Stimulated activated naive B cell treated with anti-CD40 and anti-IgM and Interleukin-4, amounts not matched to agents 10 μg/mL and 1 μg/mL and 100 μg/mL, for 72 hours (primary cell): ENCODE data around the gene TBC1D9B.

Experiments used
- ATAC-seq, 2 donors: fragments of 150-1000 bp; cut with Tn5 transposase; replicated peaks; 2 replicates each; pipeline ENCODE4 v1.10.0; 2021; ENCODE audit warnings: moderate library complexity in 1 of 2
- DNase-seq: peaks from one replicate; pipeline ENCODE4 v3.0.0; 2021
- H3K27ac Mint-ChIP-seq: one replicate; pipeline ENCODE4 v1.8.0; 2022; ENCODE audit warnings: mild to moderate bottlenecking, mixed read lengths
- H3K27me3 Mint-ChIP-seq, 2 donors: one replicate each; pipeline ENCODE4 v1.8.0; 2022; ENCODE audit warnings: mixed read lengths in 2 of 2
- H3K36me3 Mint-ChIP-seq, 2 donors: one replicate each; pipeline ENCODE4 v1.8.0; 2022; ENCODE audit warnings: mixed read lengths in 2 of 2, mild to moderate bottlenecking in 1 of 2
- H3K4me1 Mint-ChIP-seq, 2 donors: one replicate each; pipeline ENCODE4 v1.8.0; 2022; ENCODE audit warnings: mixed read lengths in 2 of 2, mild to moderate bottlenecking in 1 of 2
- H3K4me3 Mint-ChIP-seq, 2 donors: one replicate each; pipeline ENCODE4 v1.8.0; 2022; ENCODE audit warnings: mild to moderate bottlenecking in 2 of 2, mixed read lengths in 2 of 2, moderate library complexity in 1 of 2
- H3K9me3 Mint-ChIP-seq, 2 donors: one replicate each; pipeline ENCODE4 v1.8.0; 2022; ENCODE audit warnings: mixed read lengths in 2 of 2, mild to moderate bottlenecking in 1 of 2

The TBC1D9B gene

GRCh38 chr5:179916523-179916922 is 8.8 kb upstream of the TBC1D9B start:
- ATAC-seq (no peak), DNase-seq (no peak)
- Mint-ChIP-seq H3K27me3 (peaks cover 7% of the 10 kb centered on the region in 2 donors), H3K4me1 (peaks cover 3 to 5% of the 10 kb centered on the region in 2 donors), H3K36me3 (no peaks in the 10 kb centered on the region), H3K9me3 (no peaks in the 10 kb centered on the region), H3K27ac (no peak overlapping the region), H3K4me3 (no peak overlapping the region)

- Mint-ChIP-seq H3K4me3 (no peak overlapping the region), H3K27ac (no peak overlapping the region), H3K9me3 (no peaks in the 10 kb centered on the region), H3K27me3 (peaks cover 7% of the 10 kb centered on the region in 2 donors), H3K4me1 (peaks cover 3 to 5% of the 10 kb centered on the region in 2 donors), H3K36me3 (no peaks in the 10 kb centered on the region)
- no peak for DNase-seq
- no peak for ATAC-seq
Measured at GRCh38 chr5:179915406-179915935, 7.8 kb upstream of the TBC1D9B start.

- Mint-ChIP-seq H3K27me3 (peaks cover 7% of the 10 kb centered on the region in 2 donors), H3K36me3 (no peaks in the 10 kb centered on the region), H3K27ac (peak overlapping the region; percentile 79), H3K4me3 (no peak overlapping the region), H3K9me3 (no peaks in the 10 kb centered on the region), H3K4me1 (peaks cover 5 to 6% of the 10 kb centered on the region in 2 donors)
- ATAC-seq (peak; percentile 61 to 72), DNase-seq (no peak)
Measured at GRCh38 chr5:179914032-179914755, 6.5 kb upstream of the TBC1D9B start.

GRCh38 chr5:179913461-179913860 is 5.8 kb upstream of the TBC1D9B start:
- H3K4me1 Mint-ChIP-seq = peaks cover 5 to 13% of the 10 kb centered on the region in 2 donors
- no peaks in the 10 kb centered on the region for H3K9me3 Mint-ChIP-seq
- ATAC-seq = no peak
- H3K4me3 Mint-ChIP-seq = no peak overlapping the region
- H3K27ac Mint-ChIP-seq = no peak overlapping the region
- DNase-seq = no peak
- peaks cover 7% of the 10 kb centered on the region in 2 donors for H3K27me3 Mint-ChIP-seq
- H3K36me3 Mint-ChIP-seq = no peaks in the 10 kb centered on the region

- Mint-ChIP-seq H3K4me3 (no peak overlapping the region), H3K27me3 (peaks cover 7% of the 10 kb centered on the region in 2 donors), H3K36me3 (no peaks in the 10 kb centered on the region), H3K4me1 (peaks cover 5 to 16% of the 10 kb centered on the region in 2 donors), H3K9me3 (no peaks in the 10 kb centered on the region), H3K27ac (no peak overlapping the region)
- no peak for DNase-seq
- no peak for ATAC-seq
Measured at GRCh38 chr5:179912951-179913350, 5.3 kb upstream of the TBC1D9B start.

- Mint-ChIP-seq H3K36me3 (no peaks in the 10 kb centered on the region), H3K27me3 (peaks cover 7% of the 10 kb centered on the region in 2 donors), H3K9me3 (no peaks in the 10 kb centered on the region), H3K4me3 (no peak overlapping the region), H3K4me1 (peaks cover 5 to 15% of the 10 kb centered on the region in 2 donors), H3K27ac (no peak overlapping the region)
- ATAC-seq (no peak), DNase-seq (no peak)
Measured at GRCh38 chr5:179912386-179912785, 4.7 kb upstream of the TBC1D9B start.

- Mint-ChIP-seq H3K4me3 (peak overlapping the region in 1 of 2 donors; percentile 19), H3K9me3 (no peaks in the 10 kb centered on the region), H3K36me3 (peaks cover 4 to 7% of the 10 kb centered on the region in 2 donors), H3K4me1 (peaks cover 10 to 28% of the 10 kb centered on the region in 2 donors), H3K27me3 (no peaks in the 10 kb centered on the region), H3K27ac (no peak overlapping the region)
- no peak for ATAC-seq
- DNase-seq = no peak
Measured at GRCh38 chr5:179909224-179909623, 1.5 kb upstream of the TBC1D9B start.

GRCh38 chr5:179908528-179908927 is 831 bp upstream of the TBC1D9B start:
- Mint-ChIP-seq H3K27ac (no peak overlapping the region), H3K27me3 (no peaks in the 10 kb centered on the region), H3K4me3 (peak overlapping the region; percentile 88 to 91), H3K36me3 (peaks cover 8% of the 10 kb centered on the region in 2 donors), H3K4me1 (peaks cover 8 to 28% of the 10 kb centered on the region in 2 donors), H3K9me3 (no peaks in the 10 kb centered on the region)
- DNase-seq (no peak), ATAC-seq (no peak)

- H3K27ac Mint-ChIP-seq = peak overlapping the region; percentile 93
- DNase-seq (no peak), ATAC-seq (peak; percentile 41 to 47)
- H3K4me1 Mint-ChIP-seq = peaks cover 7 to 28% of the 10 kb centered on the region in 2 donors
- peaks cover 9 to 15% of the 10 kb centered on the region in 2 donors for H3K36me3 Mint-ChIP-seq
- H3K9me3 Mint-ChIP-seq = no peaks in the 10 kb centered on the region
- H3K27me3 Mint-ChIP-seq = no peaks in the 10 kb centered on the region
- H3K4me3 Mint-ChIP-seq = peak overlapping the region; percentile 96
Measured at GRCh38 chr5:179906795-179907555, 722 bp downstream of the TBC1D9B start.

- H3K4me1 Mint-ChIP-seq = peaks cover 8 to 28% of the 10 kb centered on the region in 2 donors
- no peaks in the 10 kb centered on the region for H3K27me3 Mint-ChIP-seq
- ATAC-seq (no peak), DNase-seq (no peak)
- peak overlapping the region; percentile 53 for H3K27ac Mint-ChIP-seq
- H3K4me3 Mint-ChIP-seq = peak overlapping the region; percentile 96
- H3K9me3 Mint-ChIP-seq = no peaks in the 10 kb centered on the region
- peaks cover 11 to 18% of the 10 kb centered on the region in 2 donors for H3K36me3 Mint-ChIP-seq
Measured at GRCh38 chr5:179906294-179906794, 1.4 kb downstream of the TBC1D9B start.

GRCh38 chr5:179905161-179905560 is 2.5 kb downstream of the TBC1D9B start:
- Mint-ChIP-seq H3K4me3 (no peak overlapping the region), H3K27me3 (no peaks in the 10 kb centered on the region), H3K36me3 (peaks cover 14 to 20% of the 10 kb centered on the region in 2 donors), H3K9me3 (no peaks in the 10 kb centered on the region), H3K4me1 (peaks cover 8 to 28% of the 10 kb centered on the region in 2 donors), H3K27ac (no peak overlapping the region)
- no peak for ATAC-seq
- DNase-seq = no peak

GRCh38 chr5:179904463-179905160 is 3.1 kb downstream of the TBC1D9B start:
- no peaks in the 10 kb centered on the region for H3K9me3 Mint-ChIP-seq
- H3K4me3 Mint-ChIP-seq = no peak overlapping the region

GRCh38 chr5:179902763-179903158 is 4.9 kb downstream of the TBC1D9B start:
- DNase-seq = no peak
- no peak overlapping the region for H3K4me3 Mint-ChIP-seq
- H3K27me3 Mint-ChIP-seq = no peaks in the 10 kb centered on the region
- ATAC-seq = no peak
- H3K36me3 Mint-ChIP-seq = peaks cover 17 to 35% of the 10 kb centered on the region in 2 donors
- peaks cover 7 to 17% of the 10 kb centered on the region in 2 donors for H3K4me1 Mint-ChIP-seq
- H3K27ac Mint-ChIP-seq = no peak overlapping the region
- H3K9me3 Mint-ChIP-seq = no peaks in the 10 kb centered on the region

More at GRCh38 chr5:179904463-179905160, 3.1 kb downstream of the TBC1D9B start:
- H3K36me3 Mint-ChIP-seq = peaks cover 16 to 25% of the 10 kb centered on the region in 2 donors
- no peak overlapping the region for H3K27ac Mint-ChIP-seq
- H3K27me3 Mint-ChIP-seq = no peaks in the 10 kb centered on the region
- H3K4me1 Mint-ChIP-seq = peaks cover 7 to 28% of the 10 kb centered on the region in 2 donors
- ATAC-seq (no peak), DNase-seq (no peak)
